Measurements from ENCODE around the gene CHRDL2.

- no peak for TF ChIP-seq CTCF (IDR thresholded peaks at IDR 0.05)
- TF ChIP-seq POLR2A (IDR thresholded peaks at IDR 0.05): no peak
These were observed 58.8 kb downstream of the CHRDL2 start for GRCh38 chr11:74672332-74672955.
